ENCODE data around the gene FAM131B. TPM values are rescaled to one million over a fixed set of nuclear protein-coding genes. Genes with fewer than 3 reads are reported as not detected.

FAM131B gene
- total and polyA plus RNA-seq, 9 of the 15 experiments (the other 6 are each of a cell fraction or from before 2014, with no cell fraction given) = 0.03 to 0.04 TPM; not detected in 7

- TF ChIP-seq CHD7 (IDR thresholded peaks at IDR 0.05; ENCODE audit: low read depth, low read length) = peak; percentile 1
- TF ChIP-seq CBX1 (IDR thresholded peaks at IDR 0.05; ENCODE audit: low read depth) = no peak
- no peak for TF ChIP-seq FIP1L1 (IDR thresholded peaks at IDR 0.05; ENCODE audit: low read depth, low read length, poor library complexity, severe bottlenecking)
- TF ChIP-seq TRIM28 (IDR thresholded peaks at IDR 0.05) = no peak
- TF ChIP-seq, protein P1, sequence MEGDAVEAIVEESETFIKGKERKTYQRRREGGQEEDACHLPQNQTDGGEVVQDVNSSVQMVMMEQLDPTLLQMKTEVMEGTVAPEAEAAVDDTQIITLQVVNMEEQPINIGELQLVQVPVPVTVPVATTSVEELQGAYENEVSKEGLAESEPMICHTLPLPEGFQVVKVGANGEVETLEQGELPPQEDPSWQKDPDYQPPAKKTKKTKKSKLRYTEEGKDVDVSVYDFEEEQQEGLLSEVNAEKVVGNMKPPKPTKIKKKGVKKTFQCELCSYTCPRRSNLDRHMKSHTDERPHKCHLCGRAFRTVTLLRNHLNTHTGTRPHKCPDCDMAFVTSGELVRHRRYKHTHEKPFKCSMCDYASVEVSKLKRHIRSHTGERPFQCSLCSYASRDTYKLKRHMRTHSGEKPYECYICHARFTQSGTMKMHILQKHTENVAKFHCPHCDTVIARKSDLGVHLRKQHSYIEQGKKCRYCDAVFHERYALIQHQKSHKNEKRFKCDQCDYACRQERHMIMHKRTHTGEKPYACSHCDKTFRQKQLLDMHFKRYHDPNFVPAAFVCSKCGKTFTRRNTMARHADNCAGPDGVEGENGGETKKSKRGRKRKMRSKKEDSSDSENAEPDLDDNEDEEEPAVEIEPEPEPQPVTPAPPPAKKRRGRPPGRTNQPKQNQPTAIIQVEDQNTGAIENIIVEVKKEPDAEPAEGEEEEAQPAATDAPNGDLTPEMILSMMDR (IDR thresholded peaks at IDR 0.05 in 2 of 3, conservative IDR thresholded peaks at IDR 0.05 in 1 of 3; ENCODE audit: insufficient read depth in 2 of 3, low read depth in 1 of 3, low read length in 3 of 3) = peak in 2 of 3 experiments; percentile 24 to 33; a peak in 1 of 6 replicates
- no peak for TF ChIP-seq MAFG (tag; conservative IDR thresholded peaks at IDR 0.05)
- TF ChIP-seq, protein P2, sequence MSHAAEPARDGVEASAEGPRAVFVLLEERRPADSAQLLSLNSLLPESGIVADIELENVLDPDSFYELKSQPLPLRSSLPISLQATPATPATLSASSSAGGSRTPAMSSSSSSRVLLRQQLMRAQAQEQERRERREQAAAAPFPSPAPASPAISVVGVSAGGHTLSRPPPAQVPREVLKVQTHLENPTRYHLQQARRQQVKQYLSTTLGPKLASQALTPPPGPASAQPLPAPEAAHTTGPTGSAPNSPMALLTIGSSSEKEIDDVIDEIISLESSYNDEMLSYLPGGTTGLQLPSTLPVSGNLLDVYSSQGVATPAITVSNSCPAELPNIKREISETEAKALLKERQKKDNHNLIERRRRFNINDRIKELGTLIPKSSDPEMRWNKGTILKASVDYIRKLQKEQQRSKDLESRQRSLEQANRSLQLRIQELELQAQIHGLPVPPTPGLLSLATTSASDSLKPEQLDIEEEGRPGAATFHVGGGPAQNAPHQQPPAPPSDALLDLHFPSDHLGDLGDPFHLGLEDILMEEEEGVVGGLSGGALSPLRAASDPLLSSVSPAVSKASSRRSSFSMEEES (CRISPR knock-in tag; IDR thresholded peaks at IDR 0.05) = no peak
Observed at GRCh38 chr7:143389316-143390103, 27.0 kb upstream of the FAM131B start (continued).
